Stomach (tissue), 9 donors: ENCODE measurements around the gene SIM2. TPM values are rescaled to one million over a fixed set of nuclear protein-coding genes. Genes with fewer than 3 reads are reported as not detected.

ENCODE experiments used
- DNase-seq, 2 donors: peaks; one replicate each; pipeline versions ENCODE4 v3.0.0 to v3.0.0-alpha.2; 2013 to 2019
- H3K27ac ChIP-seq, 5 donors: fragments of 200-600 bp in 4 of 5; sonication (generic) in 4 of 5; one replicate each; pipeline ENCODE4 v1.5.1; 2013 to 2019; ENCODE audit warnings: mild to moderate bottlenecking in 1 of 5, moderate library complexity in 1 of 5
- H3K27me3 ChIP-seq, 3 donors: fragments of 200-600 bp; sonication (generic); one replicate each; pipeline ENCODE4 v1.5.1; 2017 to 2019; ENCODE audit warnings: mixed run types in 1 of 3
- H3K36me3 ChIP-seq, 4 donors: fragments of 200-600 bp; sonication (generic); 1 replicate in 3 of 4; 2 replicates in 1 of 4; pipeline ENCODE4 v1.5.1; 2016 to 2019
- H3K4me1 ChIP-seq, 4 donors: fragments of 200-600 bp; sonication (generic); one replicate each; pipeline ENCODE4 v1.5.1; 2016 to 2019
- H3K4me3 ChIP-seq, 4 donors: fragments of 200-600 bp; sonication (generic) in 3 of 4; one replicate each; pipeline ENCODE4 v1.5.1; 2016 to 2019; ENCODE audit warnings: mild to moderate bottlenecking in 1 of 4
- H3K9me3 ChIP-seq, 4 donors: fragments of 200-600 bp; sonication (generic); one replicate each; pipeline ENCODE4 v1.5.1; 2016 to 2019
- EP300 ChIP-seq: sonication (generic); formaldehyde crosslinking; IDR thresholded peaks from one replicate; pipeline ENCODE4 v1.6.1; 2017; ENCODE audit warnings: antibody characterized with exemption
- POLR2A ChIP-seq, 4 donors: fragments of 450-650 bp; IDR thresholded peaks; one replicate each; pipeline ENCODE4 v1.6.1; 2016; ENCODE audit warnings: antibody characterized with exemption in 4 of 4, control low read depth in 2 of 4, mild to moderate bottlenecking in 1 of 4, moderate library complexity in 1 of 4
- POLR2AphosphoS5 ChIP-seq, 3 donors: sonication (generic); formaldehyde crosslinking; IDR thresholded peaks; one replicate each; pipeline ENCODE4 v1.6.1; 2016; ENCODE audit warnings: antibody characterized with exemption in 3 of 3
- WGBS, 5 donors: extraction: QIAGEN DNeasy Blood & Tissue Kit in 3 of 5; methylation state at CpG; one replicate each; pipeline versions ENCODE4 v1.1.5 to v1.1.7; 2013 to 2018; 5-methylcytosine and 5-hydroxymethylcytosine counted together
- intact Hi-C: fragments of 100-400 bp; cut with DNase I; formaldehyde crosslinking; loops from one replicate; pipeline ENCODE4 v1.15.1; 2023; ENCODE audit warnings: low total_unique reads
- polyA plus RNA-seq, 3 donors: library from polyadenylated mRNA; stranded (reverse); fragments of 200-250 nt; gene quantifications; one replicate each; pipeline ENCODE4 v1.2.3, GENCODE V29; 2013
- total RNA-seq, 5 donors: library from RNA; depleted of rRNA; stranded (reverse); fragments of >200 nt; gene quantifications; one replicate each; pipeline versions ENCODE4 v1.1.0 to v1.2.3, GENCODE V29; 2014 to 2016
- TF ChIP-seq, protein P1 (sequence below), 7 experiments: fragments of 450-650 bp in 4 of 7; fragments of 200-600 bp in 3 of 7; sonication (generic) in 3 of 7; IDR thresholded peaks; one replicate each; pipeline ENCODE4 v1.5.1; 2016 to 2019; ENCODE audit warnings: antibody characterized with exemption in 7 of 7, control low read depth in 2 of 7, mild to moderate bottlenecking in 1 of 7
- donor health status: healthy with polysubstance abuse.
- donor health status: Bipolar disorder and iron deficiency.
- donor health status: healthy.

The SIM2 gene
- total and polyA plus RNA-seq, 8 donors, result 3.3 to 28.3 (median 14.0) TPM; not detected in 1

DNA sequence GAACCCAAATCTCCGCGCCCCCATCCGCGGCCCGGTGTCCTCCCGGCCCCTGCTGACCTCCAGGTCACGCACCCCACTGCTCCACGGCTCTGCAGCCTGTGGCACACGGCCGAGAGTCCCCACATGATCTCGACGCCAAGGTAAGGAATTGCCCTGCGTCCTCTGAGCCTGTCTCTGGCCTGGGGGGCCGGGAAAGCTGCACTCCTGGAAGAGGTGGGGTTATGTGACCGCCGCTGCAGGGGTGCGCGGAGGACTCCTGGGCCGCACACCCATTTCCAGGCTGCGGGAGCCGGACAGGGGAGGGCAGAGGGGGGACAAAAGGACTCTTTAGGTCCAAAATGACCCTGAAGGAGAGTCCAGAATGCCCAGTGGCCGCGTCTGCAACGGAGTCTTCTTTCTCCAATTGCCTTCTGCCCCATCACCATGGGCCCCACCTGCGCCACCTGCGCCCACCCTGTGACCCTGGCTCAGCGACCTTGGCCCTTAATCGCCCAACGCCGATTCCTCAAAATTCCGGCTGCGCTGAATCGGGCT lies 997 bp upstream of the SIM2 start:
- Histone ChIP-seq H3K27me3 (peaks cover 23 to 100% (median 100%) of the 10 kb centered on the region in 3 donors), H3K9me3 (no peaks in the 10 kb centered on the region), H3K4me1 (peaks cover 51 to 87% (median 65%) of the 10 kb centered on the region in 4 donors), H3K27ac (peak overlapping the region; percentile 79 to 94 (median 88)), H3K36me3 (no peaks in the 10 kb centered on the region), H3K4me3 (peak overlapping the region; percentile 47 to 69 (median 54))
- WGBS, 5 donors, result 15 to 23% (median 16%) methylated on average over 16 to 33 of the region's 33 CpGs
- TF ChIP-seq EP300, result no peak
- no peak for TF ChIP-seq POLR2AphosphoS5 (IDR thresholded peaks at IDR 0.05)
- TF ChIP-seq, protein P1, sequence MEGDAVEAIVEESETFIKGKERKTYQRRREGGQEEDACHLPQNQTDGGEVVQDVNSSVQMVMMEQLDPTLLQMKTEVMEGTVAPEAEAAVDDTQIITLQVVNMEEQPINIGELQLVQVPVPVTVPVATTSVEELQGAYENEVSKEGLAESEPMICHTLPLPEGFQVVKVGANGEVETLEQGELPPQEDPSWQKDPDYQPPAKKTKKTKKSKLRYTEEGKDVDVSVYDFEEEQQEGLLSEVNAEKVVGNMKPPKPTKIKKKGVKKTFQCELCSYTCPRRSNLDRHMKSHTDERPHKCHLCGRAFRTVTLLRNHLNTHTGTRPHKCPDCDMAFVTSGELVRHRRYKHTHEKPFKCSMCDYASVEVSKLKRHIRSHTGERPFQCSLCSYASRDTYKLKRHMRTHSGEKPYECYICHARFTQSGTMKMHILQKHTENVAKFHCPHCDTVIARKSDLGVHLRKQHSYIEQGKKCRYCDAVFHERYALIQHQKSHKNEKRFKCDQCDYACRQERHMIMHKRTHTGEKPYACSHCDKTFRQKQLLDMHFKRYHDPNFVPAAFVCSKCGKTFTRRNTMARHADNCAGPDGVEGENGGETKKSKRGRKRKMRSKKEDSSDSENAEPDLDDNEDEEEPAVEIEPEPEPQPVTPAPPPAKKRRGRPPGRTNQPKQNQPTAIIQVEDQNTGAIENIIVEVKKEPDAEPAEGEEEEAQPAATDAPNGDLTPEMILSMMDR (IDR thresholded peaks at IDR 0.05), result no peak
- no peak for TF ChIP-seq POLR2A (IDR thresholded peaks at IDR 0.05)
- DNase-seq, result no peak
- intact Hi-C loops, result no loop called here

DNA sequence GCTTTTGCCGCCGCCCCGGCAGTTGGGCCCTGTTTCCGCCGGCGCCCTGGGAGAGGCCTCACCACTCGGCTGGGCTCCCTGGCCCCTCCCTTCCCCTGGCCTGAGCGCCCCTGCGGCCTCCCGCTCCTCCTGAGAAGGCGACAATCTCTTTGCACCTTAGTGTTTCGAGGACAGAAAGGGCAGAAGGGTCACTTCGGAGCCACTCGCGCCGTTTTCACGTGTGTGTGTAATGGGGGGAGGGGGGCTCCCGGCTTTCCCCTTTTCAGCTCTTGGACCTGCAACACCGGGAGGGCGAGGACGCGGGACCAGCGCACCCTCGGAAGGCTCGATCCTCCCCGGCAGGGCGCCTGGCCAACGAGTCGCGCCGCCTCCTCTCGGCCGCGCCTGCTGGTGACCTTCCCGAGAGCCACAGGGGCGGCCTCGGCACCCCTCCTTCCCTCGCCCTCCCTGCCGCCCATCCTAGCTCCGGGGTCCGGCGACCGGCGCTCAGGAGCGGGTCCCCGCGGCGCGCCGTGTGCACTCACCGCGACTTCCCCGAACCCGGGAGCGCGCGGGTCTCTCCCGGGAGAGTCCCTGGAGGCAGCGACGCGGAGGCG lies 432 bp upstream of the SIM2 start:
- H3K4me1 ChIP-seq, result peaks cover 47 to 83% (median 60%) of the 10 kb centered on the region in 4 donors
- intact Hi-C loops, result no loop called here
- H3K27ac ChIP-seq, result peak overlapping the region; percentile 79 to 94 (median 88)
- no peaks in the 10 kb centered on the region for H3K36me3 ChIP-seq
- no peaks in the 10 kb centered on the region for H3K9me3 ChIP-seq
- peak overlapping the region; percentile 47 to 69 (median 54) for H3K4me3 ChIP-seq
- TF ChIP-seq POLR2A (IDR thresholded peaks at IDR 0.05), result no peak
- no peak for TF ChIP-seq EP300
- no peak for TF ChIP-seq POLR2AphosphoS5 (IDR thresholded peaks at IDR 0.05)
- TF ChIP-seq, protein P1 (IDR thresholded peaks at IDR 0.05), result no peak
- 0 to 2% (median 1%) methylated on average over 19 to 62 of the region's 62 CpGs for WGBS, 5 donors
- DNase-seq, result peak; percentile 77 to 81
- H3K27me3 ChIP-seq, result peaks cover 23 to 100% (median 100%) of the 10 kb centered on the region in 3 donors

DNA sequence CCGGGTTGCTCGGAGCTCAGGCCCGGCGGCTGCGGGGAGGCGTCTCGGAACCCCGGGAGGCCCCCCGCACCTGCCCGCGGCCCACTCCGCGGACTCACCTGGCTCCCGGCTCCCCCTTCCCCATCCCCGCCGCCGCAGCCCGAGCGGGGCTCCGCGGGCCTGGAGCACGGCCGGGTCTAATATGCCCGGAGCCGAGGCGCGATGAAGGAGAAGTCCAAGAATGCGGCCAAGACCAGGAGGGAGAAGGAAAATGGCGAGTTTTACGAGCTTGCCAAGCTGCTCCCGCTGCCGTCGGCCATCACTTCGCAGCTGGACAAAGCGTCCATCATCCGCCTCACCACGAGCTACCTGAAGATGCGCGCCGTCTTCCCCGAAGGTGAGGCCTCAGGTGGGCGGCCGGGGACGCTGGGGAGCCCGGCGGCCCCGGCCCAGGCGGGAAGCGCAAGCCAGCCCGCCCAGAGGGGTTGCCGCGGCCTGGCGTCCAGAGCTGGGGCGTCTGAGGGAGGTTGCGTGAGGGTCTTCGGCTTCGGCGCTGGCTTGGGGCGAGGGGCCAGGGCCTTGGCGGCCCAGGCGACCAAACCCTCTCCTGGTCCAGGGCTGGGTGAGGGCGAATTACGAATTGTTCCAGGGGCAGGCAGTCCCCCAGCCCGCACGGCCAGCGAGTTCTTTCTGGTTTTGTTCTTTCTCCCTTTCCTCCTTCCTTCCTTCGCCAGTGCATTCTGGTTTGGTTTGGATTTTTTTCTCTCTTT lies 805 bp downstream of the SIM2 start:
- Histone ChIP-seq H3K27ac (peak overlapping the region; percentile 79 to 95 (median 88)), H3K9me3 (no peaks in the 10 kb centered on the region), H3K36me3 (no peaks in the 10 kb centered on the region), H3K27me3 (peaks cover 29 to 100% (median 100%) of the 10 kb centered on the region in 3 donors), H3K4me1 (peaks cover 45 to 80% (median 62%) of the 10 kb centered on the region in 4 donors), H3K4me3 (peak overlapping the region; percentile 47 to 69 (median 54))
- TF ChIP-seq EP300 (no peak), POLR2A (IDR thresholded peaks at IDR 0.05) (no peak), POLR2AphosphoS5 (IDR thresholded peaks at IDR 0.05) (no peak)
- TF ChIP-seq, protein P1 (IDR thresholded peaks at IDR 0.05), result no peak
- 2 to 10% (median 3%) methylated on average over 20 to 67 of the region's 67 CpGs for WGBS, 5 donors
- intact Hi-C loops, result no loop called here
- peak in 1 of 2 donors; percentile 35 for DNase-seq

DNA sequence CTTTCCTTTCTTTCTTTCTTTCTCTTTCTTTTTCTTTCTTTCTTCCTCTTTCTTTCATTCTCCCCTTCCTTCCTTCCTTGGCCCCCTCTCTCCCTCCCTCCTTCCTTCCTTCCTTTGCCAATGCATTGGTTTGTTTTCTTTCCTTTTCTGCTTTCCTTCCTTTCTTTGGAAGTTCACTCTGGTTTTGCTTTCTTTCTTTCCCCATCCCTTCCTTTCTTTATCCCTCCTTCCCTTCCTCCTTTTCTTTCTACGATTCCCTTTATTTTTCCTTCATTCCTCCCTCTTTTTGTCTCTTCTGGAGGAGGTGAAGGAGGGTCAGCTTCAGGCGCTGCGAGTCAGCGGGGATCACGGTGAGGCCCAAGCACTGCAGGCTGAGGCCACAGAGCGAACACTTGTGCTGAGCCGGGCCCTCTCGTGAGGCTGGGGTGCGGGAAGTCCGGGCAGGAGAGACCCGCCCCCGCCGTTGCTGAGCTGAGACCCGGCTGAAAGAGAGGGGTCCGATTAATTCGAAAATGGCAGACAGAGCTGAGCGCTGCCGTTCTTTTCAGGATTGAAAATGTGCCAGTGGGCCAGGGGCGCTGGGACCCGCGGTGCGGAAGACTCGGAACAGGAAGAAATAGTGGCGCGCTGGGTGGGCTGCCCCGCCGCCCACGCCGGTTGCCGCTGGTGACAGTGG lies 1.5 kb downstream of the SIM2 start:
- intact Hi-C loops, result no loop called here
- Histone ChIP-seq H3K9me3 (no peaks in the 10 kb centered on the region), H3K27me3 (peaks cover 30 to 100% (median 100%) of the 10 kb centered on the region in 3 donors), H3K27ac (peak overlapping the region; percentile 79 to 89 (median 88)), H3K4me1 (peaks cover 52 to 82% (median 69%) of the 10 kb centered on the region in 4 donors), H3K36me3 (no peaks in the 10 kb centered on the region), H3K4me3 (peak overlapping the region; percentile 47 to 69 (median 54))
- DNase-seq, result peak in 1 of 2 donors; percentile 42
- WGBS, 5 donors, result 2 to 4% (median 3%) methylated on average over 21 to 30 of the region's 30 CpGs
- TF ChIP-seq POLR2A (IDR thresholded peaks at IDR 0.05) (no peak), POLR2AphosphoS5 (IDR thresholded peaks at IDR 0.05) (no peak), EP300 (no peak)
- TF ChIP-seq, protein P1 (IDR thresholded peaks at IDR 0.05), result no peak
